HepG2 (cell line): Measurements from ENCODE around the gene TRIO. TPM values are rescaled to one million over a fixed set of nuclear protein-coding genes. Genes with fewer than 3 reads are reported as not detected.

Experiments used
- BCL6 ChIP-seq: IDR thresholded peaks from 2 replicates; pipeline ENCODE4 v1.6.1; 2016; ENCODE audit warnings: missing genetic modification reagents, missing compliant biosample characterization
- GTF2F1 ChIP-seq: fragments of 150-350 bp; IDR thresholded peaks from 2 replicates; pipeline ENCODE4 v1.6.1; 2014; ENCODE audit warnings: low read length
- KAT7 ChIP-seq: IDR thresholded peaks from 2 replicates; pipeline ENCODE4 v1.6.1; 2018; ENCODE audit warnings: borderline replicate concordance, missing compliant biosample characterization
- KDM4B ChIP-seq: sonication (generic); formaldehyde crosslinking; IDR thresholded peaks from 2 replicates; pipeline ENCODE4 v1.4.0; 2020; ENCODE audit warnings: missing genetic modification reagents
- KDM5A ChIP-seq: fragments of 200-600 bp; sonication (generic); IDR thresholded peaks from 2 replicates; pipeline ENCODE4 v1.7.0; 2018; ENCODE audit warnings: antibody characterized with exemption, mild to moderate bottlenecking, low read length, borderline replicate concordance
- NFKB2 ChIP-seq: sonication (generic); formaldehyde crosslinking; IDR thresholded peaks from 2 replicates; pipeline ENCODE4 v1.4.0; 2020; ENCODE audit warnings: missing genetic modification reagents, borderline replicate concordance
- NR2F6 ChIP-seq, 2 experiments: IDR thresholded peaks; 2 replicates each; pipeline ENCODE4 v1.6.1; 2016; ENCODE audit warnings: antibody characterized with exemption in 1 of 2, mild to moderate bottlenecking in 1 of 2
- POLR2G ChIP-seq: fragments of 200-400 bp; formaldehyde crosslinking; IDR thresholded peaks from 2 replicates; pipeline ENCODE4 v1.6.1; 2018; ENCODE audit warnings: mild to moderate bottlenecking, low read depth, low read length, moderate library complexity
- RCOR2 ChIP-seq: IDR thresholded peaks from 2 replicates; pipeline ENCODE4 v1.6.1; 2016; ENCODE audit warnings: missing biosample characterization, missing genetic modification reagents
- ZBTB8A ChIP-seq: sonication (generic); formaldehyde crosslinking; IDR thresholded peaks from 2 replicates; pipeline ENCODE4 v1.4.0; 2020; ENCODE audit warnings: mild to moderate bottlenecking, low read depth, missing genetic modification reagents, borderline replicate concordance
- ZFY ChIP-seq: sonication (generic); formaldehyde crosslinking; IDR thresholded peaks from 2 replicates; pipeline ENCODE4 v1.4.0; 2020; ENCODE audit warnings: missing genetic modification reagents
- ZNF205 ChIP-seq: IDR thresholded peaks from 2 replicates; pipeline ENCODE4 v1.6.1; 2018; ENCODE audit warnings: missing biosample characterization, missing genetic modification reagents
- ZNF224 ChIP-seq: sonication (generic); formaldehyde crosslinking; IDR thresholded peaks from 2 replicates; pipeline ENCODE4 v1.5.0; 2020; ENCODE audit warnings: mild to moderate bottlenecking, missing genetic modification reagents
- ZNF260 ChIP-seq: sonication (generic); formaldehyde crosslinking; IDR thresholded peaks from 2 replicates; pipeline ENCODE4 v1.4.0; 2020; ENCODE audit warnings: missing genetic modification reagents, low read depth, mild to moderate bottlenecking, borderline replicate concordance
- ZNF572 ChIP-seq: sonication (generic); formaldehyde crosslinking; IDR thresholded peaks from 2 replicates; pipeline ENCODE4 v1.5.1; 2020; ENCODE audit warnings: mild to moderate bottlenecking, missing genetic modification reagents
- ZNF674 ChIP-seq: sonication (generic); formaldehyde crosslinking; IDR thresholded peaks from 2 replicates; pipeline ENCODE4 v1.5.0; 2020; ENCODE audit warnings: low read depth, mild to moderate bottlenecking, missing genetic modification reagents
- ZNF773 ChIP-seq: sonication (generic); formaldehyde crosslinking; IDR thresholded peaks from 2 replicates; pipeline ENCODE4 v1.4.0; 2020; ENCODE audit warnings: missing genetic modification reagents, borderline replicate concordance
- ZNF776 ChIP-seq: sonication (generic); formaldehyde crosslinking; IDR thresholded peaks from 2 replicates; pipeline ENCODE4 v1.4.0; 2020; ENCODE audit warnings: mild to moderate bottlenecking, missing genetic modification reagents
- ZSCAN21 ChIP-seq: sonication (generic); formaldehyde crosslinking; IDR thresholded peaks from 2 replicates; pipeline ENCODE4 v1.8.0; 2022; ENCODE audit warnings: mild to moderate bottlenecking, missing genetic modification reagents, moderate library complexity, borderline replicate concordance
- ZSCAN29 ChIP-seq: sonication (generic); formaldehyde crosslinking; conservative IDR thresholded peaks from 2 replicates; pipeline ENCODE4 v1.4.0; 2020; ENCODE audit warnings: mild to moderate bottlenecking, missing genetic modification reagents
- ZSCAN31 ChIP-seq: sonication (generic); formaldehyde crosslinking; IDR thresholded peaks from 2 replicates; pipeline ENCODE4 v1.5.0; 2020; ENCODE audit warnings: low read depth, mild to moderate bottlenecking, missing genetic modification reagents
- polyA plus RNA-seq, 8 experiments: library from polyadenylated mRNA; depleted of rRNA in 3 of 8; stranded (reverse) in 7 of 8; unstranded in 1 of 8; fragments of >200 nt; fragmentation: Illumina TruSeq in 4 of 8; extraction: Trizol in 4 of 8; gene quantifications; 2 replicates each; pipeline versions ENCODE4 v1.2.1 to v1.2.3, GENCODE V29; 2011 to 2016; ENCODE audit warnings: low read depth in 4 of 8, missing spikeins in 1 of 8, mixed read lengths in 1 of 8; ENCODE audit not compliant: insufficient read depth in 1 of 8
- total RNA-seq, 5 experiments: library from RNA; depleted of rRNA; stranded (reverse); fragments of >200 nt; fragmentation: Illumina TruSeq; extraction: Trizol; gene quantifications; 2 replicates each; pipeline ENCODE4 v1.2.3, GENCODE V29; 2016; ENCODE audit warnings: low read depth in 1 of 5
- TF ChIP-seq, protein P1 (sequence below): sonication (generic); formaldehyde crosslinking; IDR thresholded peaks from 2 replicates; pipeline ENCODE4 v1.4.0; 2020; ENCODE audit warnings: missing genetic modification reagents
- TF ChIP-seq, protein P2 (sequence below): sonication (generic); formaldehyde crosslinking; IDR thresholded peaks from 2 replicates; pipeline ENCODE4 v1.4.0; 2020; ENCODE audit warnings: mild to moderate bottlenecking, missing genetic modification reagents
- TF ChIP-seq, protein P3 (sequence below): sonication (generic); formaldehyde crosslinking; IDR thresholded peaks from 2 replicates; pipeline ENCODE4 v1.4.0; 2020; ENCODE audit warnings: mild to moderate bottlenecking, missing genetic modification reagents
- TF ChIP-seq, protein P4 (sequence below): sonication (generic); formaldehyde crosslinking; IDR thresholded peaks from 2 replicates; pipeline ENCODE4 v1.5.0; 2020; ENCODE audit warnings: missing genetic modification reagents, mild to moderate bottlenecking, borderline replicate concordance
- TF ChIP-seq, protein P5 (sequence below): sonication (generic); formaldehyde crosslinking; IDR thresholded peaks from 2 replicates; pipeline ENCODE4 v1.4.0; 2020; ENCODE audit warnings: missing genetic modification reagents

TRIO gene
- total and polyA plus RNA-seq, 2 of the 13 experiments (the other 11 are each of a cell fraction or from before 2014, with no cell fraction given), result 45.2 to 45.9 TPM

DNA sequence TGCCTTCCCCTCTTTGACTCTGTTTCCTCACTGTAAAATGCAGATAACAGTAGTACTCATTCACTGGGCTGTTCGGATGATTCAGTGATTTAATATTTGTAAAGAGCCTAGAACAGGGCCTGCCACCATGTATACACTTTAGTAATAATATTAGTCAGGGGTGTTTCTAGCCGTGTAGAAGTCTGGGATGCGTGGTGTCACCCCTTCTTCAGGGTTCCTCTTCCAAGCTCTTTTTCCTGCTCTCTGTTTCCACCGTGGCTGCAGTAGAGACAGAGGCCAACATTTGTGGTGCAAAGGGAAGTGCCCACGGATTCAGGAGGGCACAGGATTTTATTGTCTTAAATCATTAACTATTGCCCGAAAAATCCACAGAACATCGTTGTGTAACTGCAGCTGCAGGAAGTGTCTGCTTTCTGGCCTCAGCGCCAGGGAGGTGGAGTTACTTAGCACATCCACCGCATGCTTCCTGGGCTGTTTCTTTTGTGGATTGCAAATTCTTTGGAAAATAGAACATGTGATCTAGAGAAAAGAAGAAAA, 61.7 kb downstream of the TRIO start (continued):
- TF ChIP-seq, protein P1, sequence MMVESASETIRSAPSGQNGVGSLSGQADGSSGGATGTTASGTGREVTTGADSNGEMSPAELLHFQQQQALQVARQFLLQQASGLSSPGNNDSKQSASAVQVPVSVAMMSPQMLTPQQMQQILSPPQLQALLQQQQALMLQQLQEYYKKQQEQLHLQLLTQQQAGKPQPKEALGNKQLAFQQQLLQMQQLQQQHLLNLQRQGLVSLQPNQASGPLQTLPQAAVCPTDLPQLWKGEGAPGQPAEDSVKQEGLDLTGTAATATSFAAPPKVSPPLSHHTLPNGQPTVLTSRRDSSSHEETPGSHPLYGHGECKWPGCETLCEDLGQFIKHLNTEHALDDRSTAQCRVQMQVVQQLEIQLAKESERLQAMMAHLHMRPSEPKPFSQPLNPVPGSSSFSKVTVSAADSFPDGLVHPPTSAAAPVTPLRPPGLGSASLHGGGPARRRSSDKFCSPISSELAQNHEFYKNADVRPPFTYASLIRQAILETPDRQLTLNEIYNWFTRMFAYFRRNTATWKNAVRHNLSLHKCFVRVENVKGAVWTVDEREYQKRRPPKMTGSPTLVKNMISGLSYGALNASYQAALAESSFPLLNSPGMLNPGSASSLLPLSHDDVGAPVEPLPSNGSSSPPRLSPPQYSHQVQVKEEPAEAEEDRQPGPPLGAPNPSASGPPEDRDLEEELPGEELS (CRISPR knock-in tag), result peak; percentile 29; the same call in 1 of the 2 replicates
- TF ChIP-seq, protein P2, sequence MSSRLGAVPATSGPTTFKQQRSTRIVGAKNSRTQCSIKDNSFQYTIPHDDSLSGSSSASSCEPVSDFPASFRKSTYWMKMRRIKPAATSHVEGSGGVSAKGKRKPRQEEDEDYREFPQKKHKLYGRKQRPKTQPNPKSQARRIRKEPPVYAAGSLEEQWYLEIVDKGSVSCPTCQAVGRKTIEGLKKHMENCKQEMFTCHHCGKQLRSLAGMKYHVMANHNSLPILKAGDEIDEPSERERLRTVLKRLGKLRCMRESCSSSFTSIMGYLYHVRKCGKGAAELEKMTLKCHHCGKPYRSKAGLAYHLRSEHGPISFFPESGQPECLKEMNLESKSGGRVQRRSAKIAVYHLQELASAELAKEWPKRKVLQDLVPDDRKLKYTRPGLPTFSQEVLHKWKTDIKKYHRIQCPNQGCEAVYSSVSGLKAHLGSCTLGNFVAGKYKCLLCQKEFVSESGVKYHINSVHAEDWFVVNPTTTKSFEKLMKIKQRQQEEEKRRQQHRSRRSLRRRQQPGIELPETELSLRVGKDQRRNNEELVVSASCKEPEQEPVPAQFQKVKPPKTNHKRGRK (CRISPR knock-in tag), result no peak
- no peak for TF ChIP-seq KDM5A
- TF ChIP-seq ZNF674, result no peak
- TF ChIP-seq, protein P3, sequence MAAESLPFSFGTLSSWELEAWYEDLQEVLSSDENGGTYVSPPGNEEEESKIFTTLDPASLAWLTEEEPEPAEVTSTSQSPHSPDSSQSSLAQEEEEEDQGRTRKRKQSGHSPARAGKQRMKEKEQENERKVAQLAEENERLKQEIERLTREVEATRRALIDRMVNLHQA (CRISPR knock-in tag), result no peak
- TF ChIP-seq NFKB2 (CRISPR knock-in tag), result no peak
- no peak for TF ChIP-seq KDM4B (CRISPR knock-in tag)
- TF ChIP-seq ZNF205 (CRISPR knock-in tag), result no peak
- TF ChIP-seq, protein P4, sequence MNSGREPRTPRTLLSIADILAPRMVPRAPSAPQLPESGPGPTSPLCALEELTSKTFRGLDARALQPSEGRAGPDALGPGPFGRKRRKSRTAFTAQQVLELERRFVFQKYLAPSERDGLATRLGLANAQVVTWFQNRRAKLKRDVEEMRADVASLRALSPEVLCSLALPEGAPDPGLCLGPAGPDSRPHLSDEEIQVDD, result no peak
- 0 out of 2 replicates have a peak, but pooled peaks have one; percentile 27 for TF ChIP-seq BCL6 (CRISPR knock-in tag)
- no peak for TF ChIP-seq ZBTB8A
- 0 out of 2 replicates have a peak, but pooled peaks have one; percentile 33 for TF ChIP-seq RCOR2 (CRISPR knock-in tag)
- no peak for TF ChIP-seq NR2F6 (IDR thresholded peaks at IDR 0.05)
- peak; percentile 22; the same call in 1 of the 2 replicates for TF ChIP-seq NR2F6 (CRISPR knock-in tag; IDR thresholded peaks at IDR 0.05)
- TF ChIP-seq ZNF224 (CRISPR knock-in tag), result no peak
- no peak for TF ChIP-seq KAT7 (CRISPR knock-in tag)
- TF ChIP-seq ZNF776 (CRISPR knock-in tag), result no peak
- TF ChIP-seq ZSCAN29 (CRISPR knock-in tag), result no peak
- TF ChIP-seq POLR2G, result no peak
- no peak for TF ChIP-seq ZNF773 (CRISPR knock-in tag)
- no peak for TF ChIP-seq ZNF572 (CRISPR knock-in tag)
- TF ChIP-seq ZSCAN21 (CRISPR knock-in tag), result no peak
- TF ChIP-seq ZSCAN31 (CRISPR knock-in tag), result no peak
- no peak for TF ChIP-seq ZFY (CRISPR knock-in tag)
- TF ChIP-seq, protein P5, sequence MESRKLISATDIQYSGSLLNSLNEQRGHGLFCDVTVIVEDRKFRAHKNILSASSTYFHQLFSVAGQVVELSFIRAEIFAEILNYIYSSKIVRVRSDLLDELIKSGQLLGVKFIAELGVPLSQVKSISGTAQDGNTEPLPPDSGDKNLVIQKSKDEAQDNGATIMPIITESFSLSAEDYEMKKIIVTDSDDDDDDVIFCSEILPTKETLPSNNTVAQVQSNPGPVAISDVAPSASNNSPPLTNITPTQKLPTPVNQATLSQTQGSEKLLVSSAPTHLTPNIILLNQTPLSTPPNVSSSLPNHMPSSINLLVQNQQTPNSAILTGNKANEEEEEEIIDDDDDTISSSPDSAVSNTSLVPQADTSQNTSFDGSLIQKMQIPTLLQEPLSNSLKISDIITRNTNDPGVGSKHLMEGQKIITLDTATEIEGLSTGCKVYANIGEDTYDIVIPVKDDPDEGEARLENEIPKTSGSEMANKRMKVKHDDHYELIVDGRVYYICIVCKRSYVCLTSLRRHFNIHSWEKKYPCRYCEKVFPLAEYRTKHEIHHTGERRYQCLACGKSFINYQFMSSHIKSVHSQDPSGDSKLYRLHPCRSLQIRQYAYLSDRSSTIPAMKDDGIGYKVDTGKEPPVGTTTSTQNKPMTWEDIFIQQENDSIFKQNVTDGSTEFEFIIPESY (CRISPR knock-in tag), result no peak
- no peak for TF ChIP-seq GTF2F1
- TF ChIP-seq ZNF260, result no peak
